Karpas-422 (cell line): Measurements from ENCODE around the gene GSN. TPM values are rescaled to one million over a fixed set of nuclear protein-coding genes. Genes with fewer than 3 reads are reported as not detected.

Experiments used
- DNase-seq: peaks from one replicate; pipeline ENCODE4 v3.0.0-alpha.2; 2015
- H2AFZ ChIP-seq: fragments of 200-600 bp; sonication (generic); 2 replicates; pipeline ENCODE4 v1.6.1; 2014; ENCODE audit warnings: antibody characterized with exemption, low read length, mixed read lengths
- H3K27ac ChIP-seq: fragments of 200-600 bp; sonication (generic); 2 replicates; pipeline ENCODE4 v1.5.1; 2014; ENCODE audit warnings: mild to moderate bottlenecking, low read length, moderate library complexity
- H3K27me3 ChIP-seq: fragments of 200-600 bp; sonication (generic); 2 replicates; pipeline ENCODE4 v1.6.1; 2014; ENCODE audit warnings: low read length, mixed read lengths
- H3K36me3 ChIP-seq: fragments of 200-600 bp; sonication (generic); 2 replicates; pipeline ENCODE4 v1.6.1; 2014; ENCODE audit warnings: low read length, mixed read lengths; ENCODE audit not compliant: insufficient read depth
- H3K4me1 ChIP-seq: fragments of 200-600 bp; sonication (generic); 2 replicates; pipeline ENCODE4 v1.6.1; 2014; ENCODE audit warnings: mild to moderate bottlenecking, low read length, mixed read lengths
- H3K4me2 ChIP-seq: fragments of 200-600 bp; sonication (generic); 2 replicates; pipeline ENCODE4 v1.6.1; 2014; ENCODE audit warnings: low read length, low read depth, mild to moderate bottlenecking; ENCODE audit not compliant: poor library complexity, severe bottlenecking
- H3K4me3 ChIP-seq: fragments of 200-600 bp; sonication (generic); 2 replicates; pipeline ENCODE4 v1.5.1; 2014; ENCODE audit warnings: mild to moderate bottlenecking, antibody characterized with exemption, low read length, mixed read lengths
- H3K79me2 ChIP-seq: fragments of 200-600 bp; sonication (generic); 2 replicates; pipeline ENCODE4 v1.6.1; 2014; ENCODE audit warnings: mild to moderate bottlenecking, low read length, mixed read lengths
- H3K9ac ChIP-seq: fragments of 200-600 bp; sonication (generic); 2 replicates; pipeline ENCODE4 v1.6.0; 2014; ENCODE audit warnings: low read length
- H3K9me2 ChIP-seq: fragments of 200-600 bp; sonication (generic), shearing (Covaris generic); replicated peaks from 2 replicates; pipeline ENCODE4 v1.6.0; 2014; ENCODE audit warnings: mild to moderate bottlenecking, low read length, moderate library complexity; ENCODE audit not compliant: insufficient read depth
- H3K9me3 ChIP-seq: fragments of 300-700, 200-600 bp; sonication (generic); 2 replicates; pipeline ENCODE4 v1.6.1; 2014; ENCODE audit warnings: low read length, mixed read lengths
- H4K20me1 ChIP-seq: fragments of 200-600 bp; sonication (generic); 2 replicates; pipeline ENCODE4 v1.6.1; 2014; ENCODE audit warnings: mild to moderate bottlenecking, antibody characterized with exemption, low read length, low read depth; ENCODE audit not compliant: insufficient read depth
- total RNA-seq: library from RNA; depleted of rRNA; stranded (reverse); fragments of >200 nt; shearing (Covaris generic); gene quantifications from 2 replicates; pipeline ENCODE4 v1.2.3, GENCODE V29; 2014; ENCODE audit warnings: low replicate concordance

GSN gene
- total RNA-seq, 1 experiment from 2014 or later, result 33.7 TPM

DNA sequence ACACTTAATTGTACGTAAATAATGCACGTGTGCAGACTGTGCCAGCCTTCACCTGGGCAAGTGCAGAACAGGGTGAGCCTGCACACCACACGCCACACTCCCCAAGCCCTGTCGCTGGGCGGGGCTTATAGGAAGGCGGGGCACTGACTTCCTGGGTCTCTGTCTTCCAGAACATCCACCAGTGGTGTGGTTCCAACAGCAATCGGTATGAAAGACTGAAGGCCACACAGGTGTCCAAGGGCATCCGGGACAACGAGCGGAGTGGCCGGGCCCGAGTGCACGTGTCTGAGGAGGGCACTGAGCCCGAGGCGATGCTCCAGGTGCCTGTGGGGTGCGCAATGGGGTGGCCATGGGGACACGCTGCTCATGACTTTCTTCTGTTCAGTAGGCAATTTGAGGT, 44.2 kb downstream of the GSN start:
- no peaks in the 10 kb centered on the region for H3K79me2 ChIP-seq
- H4K20me1 ChIP-seq, result no peaks in the 10 kb centered on the region
- no peak overlapping the region for H3K9ac ChIP-seq
- H3K27me3 ChIP-seq, result no peaks in the 10 kb centered on the region
- no peaks in the 10 kb centered on the region for H3K9me2 ChIP-seq
- no peaks in the 10 kb centered on the region; the same call in 1 of the 2 replicates for H3K36me3 ChIP-seq
- no peak for DNase-seq
- no peaks in the 10 kb centered on the region for H3K9me3 ChIP-seq
- no peak overlapping the region for H3K4me2 ChIP-seq
- H3K27ac ChIP-seq, result no peak overlapping the region
- no peak overlapping the region for H3K4me3 ChIP-seq
- no peak overlapping the region for H2AFZ ChIP-seq
- H3K4me1 ChIP-seq, result no peaks in the 10 kb centered on the region

DNA sequence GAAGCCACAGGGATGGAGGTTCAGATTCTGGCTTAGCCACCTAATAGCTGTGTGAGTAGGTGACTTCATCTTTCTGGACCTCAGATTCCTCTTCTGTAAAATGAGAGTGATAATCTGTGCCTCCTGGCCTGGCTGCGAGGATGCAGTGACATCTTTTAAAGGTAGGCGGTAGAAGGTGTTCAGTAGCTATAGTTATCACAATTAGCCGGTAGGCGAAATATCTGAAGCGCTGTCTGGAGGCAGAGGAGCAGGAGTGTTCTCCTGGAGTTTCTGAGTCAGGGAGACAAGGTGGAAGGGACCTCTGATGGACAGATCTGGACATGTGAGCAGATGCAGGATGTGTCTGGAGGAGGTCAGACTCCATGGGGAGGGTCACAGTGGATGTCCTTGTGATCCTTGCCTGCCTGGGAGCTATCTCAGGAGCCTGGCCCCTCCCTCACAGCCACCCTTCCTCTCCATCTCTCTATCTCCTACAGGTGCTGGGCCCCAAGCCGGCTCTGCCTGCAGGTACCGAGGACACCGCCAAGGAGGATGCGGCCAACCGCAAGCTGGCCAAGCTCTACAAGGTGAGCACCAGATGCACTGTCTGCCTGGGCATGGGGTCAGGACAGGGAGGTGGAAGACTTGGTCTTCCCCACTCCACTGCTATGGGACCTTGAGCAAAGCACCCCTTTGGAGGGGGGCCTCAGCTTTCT, 45.6 kb downstream of the GSN start:
- no peaks in the 10 kb centered on the region for H4K20me1 ChIP-seq

DNA sequence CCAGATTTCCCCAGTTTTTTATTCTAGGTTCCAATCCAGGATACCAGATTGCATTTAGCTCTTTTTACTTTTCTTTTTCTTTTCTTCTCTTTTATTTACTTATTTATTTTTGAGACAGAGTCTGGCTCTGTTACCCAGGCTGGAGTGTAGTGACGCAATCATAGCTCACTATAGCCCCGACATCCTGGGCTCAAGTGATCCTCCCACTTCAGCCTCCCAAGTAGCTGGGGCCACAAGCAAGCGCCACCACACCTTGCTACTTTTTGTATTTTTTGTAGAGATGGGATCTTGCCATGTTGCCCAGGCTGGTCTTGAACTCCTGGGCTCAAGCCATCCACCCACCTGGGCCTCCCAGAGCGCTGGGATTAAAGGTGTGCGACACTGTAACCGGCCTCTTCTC, 48.4 kb downstream of the GSN start:
- Histone ChIP-seq H4K20me1 (no peaks in the 10 kb centered on the region), H3K4me1 (no peaks in the 10 kb centered on the region), H3K9me3 (no peaks in the 10 kb centered on the region), H3K9me2 (no peaks in the 10 kb centered on the region), H3K4me3 (no peak overlapping the region), H3K27me3 (no peaks in the 10 kb centered on the region), H3K36me3 (no peaks in the 10 kb centered on the region), H3K27ac (no peak overlapping the region), H3K9ac (no peak overlapping the region), H2AFZ (no peak overlapping the region), H3K79me2 (no peaks in the 10 kb centered on the region), H3K4me2 (no peak overlapping the region)
- DNase-seq, result no peak

More for the DNA sequence above, 45.6 kb downstream of the GSN start:
- no peak overlapping the region for H3K4me2 ChIP-seq
- H3K9ac ChIP-seq, result no peak overlapping the region
- H3K27ac ChIP-seq, result no peak overlapping the region
- no peaks in the 10 kb centered on the region for H3K79me2 ChIP-seq
- no peaks in the 10 kb centered on the region; the same call in 1 of the 2 replicates for H3K36me3 ChIP-seq
- H3K27me3 ChIP-seq, result no peaks in the 10 kb centered on the region
- H3K9me2 ChIP-seq, result no peaks in the 10 kb centered on the region
- H2AFZ ChIP-seq, result no peak overlapping the region
- no peak overlapping the region for H3K4me3 ChIP-seq
- H3K9me3 ChIP-seq, result no peaks in the 10 kb centered on the region
- H3K4me1 ChIP-seq, result no peaks in the 10 kb centered on the region
- DNase-seq, result no peak

DNA sequence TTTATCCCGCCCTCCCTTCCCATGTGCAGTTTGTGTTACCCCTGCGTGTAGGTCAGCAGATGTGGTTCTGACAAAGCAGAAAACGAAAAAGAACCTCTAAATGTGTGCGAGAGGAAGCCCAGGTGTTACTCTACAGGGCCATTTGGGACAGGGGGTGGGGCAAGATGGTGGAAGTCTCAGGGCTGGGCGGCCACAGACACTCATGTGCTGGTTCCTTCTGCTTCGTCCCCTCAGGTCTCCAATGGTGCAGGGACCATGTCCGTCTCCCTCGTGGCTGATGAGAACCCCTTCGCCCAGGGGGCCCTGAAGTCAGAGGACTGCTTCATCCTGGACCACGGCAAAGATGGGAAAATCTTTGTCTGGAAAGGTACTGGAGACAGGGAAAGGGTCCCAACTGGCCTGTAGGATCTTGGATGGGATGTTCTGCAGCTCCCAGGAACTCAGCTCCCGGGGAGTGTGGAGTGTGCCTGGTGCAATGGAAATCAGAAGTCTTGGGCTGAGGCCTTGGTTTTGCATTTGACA, 49.0 kb downstream of the GSN start:
- H2AFZ ChIP-seq, result no peak overlapping the region
- H3K79me2 ChIP-seq, result no peaks in the 10 kb centered on the region
- H3K27ac ChIP-seq, result no peak overlapping the region
- H3K4me3 ChIP-seq, result no peak overlapping the region
- no peaks in the 10 kb centered on the region for H3K36me3 ChIP-seq
- no peaks in the 10 kb centered on the region for H3K27me3 ChIP-seq
- no peaks in the 10 kb centered on the region for H3K4me1 ChIP-seq
- no peak for DNase-seq
- no peaks in the 10 kb centered on the region for H4K20me1 ChIP-seq
- H3K9me2 ChIP-seq, result no peaks in the 10 kb centered on the region
- H3K9ac ChIP-seq, result no peak overlapping the region
- H3K9me3 ChIP-seq, result no peaks in the 10 kb centered on the region
- no peak overlapping the region for H3K4me2 ChIP-seq

DNA sequence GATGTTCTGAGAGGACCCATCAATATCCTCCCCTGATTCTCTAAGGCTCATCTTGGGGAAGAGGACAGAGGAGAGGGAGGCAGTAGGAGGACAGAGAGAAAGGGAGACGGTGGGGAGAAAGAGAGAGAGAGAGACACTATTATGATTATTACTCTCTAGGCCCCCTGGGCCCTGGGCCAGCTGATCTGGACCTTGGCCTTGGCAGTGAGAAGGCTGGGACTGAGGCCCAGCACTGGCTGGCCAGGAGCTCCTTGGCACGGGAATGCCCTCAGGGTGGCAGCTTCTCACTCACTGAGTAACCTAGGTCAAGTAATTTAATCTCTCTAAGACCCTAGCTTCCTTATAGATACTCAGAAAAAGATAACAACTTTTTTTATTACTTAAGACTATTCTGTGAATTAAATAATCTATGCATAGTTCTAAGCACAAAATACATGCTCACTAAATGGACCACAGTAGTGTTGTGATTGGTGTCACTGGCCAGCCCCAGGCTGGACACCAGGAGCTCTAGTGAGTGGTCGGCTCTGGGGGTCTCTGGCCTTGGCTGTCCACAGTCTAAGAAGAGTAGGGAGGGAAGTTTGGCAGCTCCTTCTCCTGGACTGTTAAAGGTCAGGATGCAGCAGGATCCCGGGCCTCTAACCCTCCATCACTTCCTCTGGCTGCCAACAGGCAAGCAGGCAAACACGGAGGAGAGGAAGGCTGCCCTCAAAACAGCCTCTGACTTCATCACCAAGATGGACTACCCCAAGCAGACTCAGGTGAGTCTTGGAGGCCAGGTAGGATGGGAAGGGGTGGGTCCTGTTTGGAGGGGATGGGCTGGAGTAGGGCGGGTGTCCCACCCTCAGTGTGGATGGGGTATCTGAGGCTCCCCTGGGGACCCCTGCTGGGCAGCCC, 50.0 kb downstream of the GSN start:
- H3K9me3 ChIP-seq, result no peaks in the 10 kb centered on the region

DNA sequence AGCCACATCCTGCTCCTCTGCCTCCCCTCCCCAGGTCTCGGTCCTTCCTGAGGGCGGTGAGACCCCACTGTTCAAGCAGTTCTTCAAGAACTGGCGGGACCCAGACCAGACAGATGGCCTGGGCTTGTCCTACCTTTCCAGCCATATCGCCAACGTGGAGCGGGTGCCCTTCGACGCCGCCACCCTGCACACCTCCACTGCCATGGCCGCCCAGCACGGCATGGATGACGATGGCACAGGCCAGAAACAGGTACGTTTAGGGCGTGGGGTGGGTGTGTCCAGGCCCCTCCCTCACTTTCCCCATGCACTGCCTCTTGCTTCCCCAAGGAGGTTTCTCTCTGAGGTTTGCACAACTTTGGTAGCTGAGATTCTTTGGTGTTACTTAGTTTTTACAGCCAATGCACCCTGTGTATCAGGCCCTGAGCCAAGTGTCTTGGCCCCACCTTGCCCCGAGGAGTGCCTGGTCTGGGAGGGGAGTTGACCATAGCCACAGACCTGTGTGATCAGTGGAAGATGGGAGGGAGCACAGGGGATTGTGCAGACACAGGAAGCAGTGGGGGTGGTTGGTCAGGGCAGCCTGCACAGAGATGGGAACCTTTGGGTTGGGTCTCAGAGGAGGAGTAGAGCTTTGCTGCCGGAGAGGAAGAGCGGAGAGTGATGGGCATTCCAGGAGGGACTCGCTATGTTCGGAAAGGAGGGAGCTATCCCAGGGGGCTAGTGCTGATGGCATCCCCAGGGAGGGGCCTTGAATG, 50.8 kb downstream of the GSN start:
- no peaks in the 10 kb centered on the region for H3K9me2 ChIP-seq
- H3K9me3 ChIP-seq, result no peaks in the 10 kb centered on the region
- H4K20me1 ChIP-seq, result no peaks in the 10 kb centered on the region
- peaks cover 3% of the 10 kb centered on the region; the same call in 1 of the 2 replicates for H3K36me3 ChIP-seq
- no peak overlapping the region for H3K4me2 ChIP-seq
- no peak overlapping the region for H3K27ac ChIP-seq
- no peaks in the 10 kb centered on the region for H3K27me3 ChIP-seq
- no peak overlapping the region for H3K4me3 ChIP-seq
- H3K9ac ChIP-seq, result no peak overlapping the region
- no peaks in the 10 kb centered on the region for H3K79me2 ChIP-seq
- H2AFZ ChIP-seq, result no peak overlapping the region
- DNase-seq, result no peak
- H3K4me1 ChIP-seq, result no peaks in the 10 kb centered on the region

More for the DNA sequence above, 50.0 kb downstream of the GSN start:
- H3K9ac ChIP-seq, result no peak overlapping the region
- H3K4me2 ChIP-seq, result no peak overlapping the region
- no peaks in the 10 kb centered on the region for H3K9me2 ChIP-seq
- H3K79me2 ChIP-seq, result no peaks in the 10 kb centered on the region
- DNase-seq, result no peak
- no peak overlapping the region for H3K4me3 ChIP-seq
- no peaks in the 10 kb centered on the region for H4K20me1 ChIP-seq
- no peaks in the 10 kb centered on the region for H3K27me3 ChIP-seq
- H2AFZ ChIP-seq, result no peak overlapping the region
- H3K4me1 ChIP-seq, result no peaks in the 10 kb centered on the region
- no peak overlapping the region for H3K27ac ChIP-seq
- peaks cover 3% of the 10 kb centered on the region; the same call in 1 of the 2 replicates for H3K36me3 ChIP-seq

DNA sequence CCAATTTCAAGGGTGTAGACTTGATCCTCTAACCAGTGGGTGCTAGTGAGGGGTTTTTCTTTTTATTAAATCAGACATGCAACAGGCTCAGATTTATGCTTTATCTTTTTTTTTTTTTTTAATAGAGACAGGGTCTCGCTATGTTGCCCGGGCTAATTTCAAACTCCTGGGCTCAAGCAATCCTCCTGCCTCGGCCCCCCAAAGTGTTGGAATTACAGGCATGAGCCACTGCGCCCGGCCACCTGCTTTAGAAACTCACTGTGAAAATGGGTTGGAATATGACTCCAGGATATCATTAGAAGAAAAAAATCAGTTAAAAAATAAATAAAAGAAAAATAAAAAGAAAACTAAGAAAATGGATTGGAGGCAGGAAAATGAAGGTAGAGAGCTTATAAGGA, 51.4 kb downstream of the GSN start:
- no peaks in the 10 kb centered on the region for H3K4me1 ChIP-seq
- no peak overlapping the region for H3K27ac ChIP-seq
- peaks cover 3% of the 10 kb centered on the region; the same call in 1 of the 2 replicates for H3K36me3 ChIP-seq
- no peak overlapping the region for H2AFZ ChIP-seq
- no peak for DNase-seq
- H3K79me2 ChIP-seq, result no peaks in the 10 kb centered on the region
- H3K27me3 ChIP-seq, result no peaks in the 10 kb centered on the region
- H3K4me3 ChIP-seq, result no peak overlapping the region
- no peak overlapping the region for H3K9ac ChIP-seq
- H3K4me2 ChIP-seq, result no peak overlapping the region
- H3K9me2 ChIP-seq, result no peaks in the 10 kb centered on the region
- no peaks in the 10 kb centered on the region for H3K9me3 ChIP-seq
- H4K20me1 ChIP-seq, result no peaks in the 10 kb centered on the region
